Breast epithelium (tissue), 4 donors: ENCODE results near the gene MTFMT. TPM values are rescaled to one million over a fixed set of nuclear protein-coding genes. Genes with fewer than 3 reads are reported as not detected.

Source experiments
- DNase-seq, 2 donors: peaks; one replicate each; pipeline ENCODE4 v3.0.0-alpha.2; 2019; ENCODE audit warnings: low spot score in 2 of 2
- H3K27ac ChIP-seq, 2 donors: fragments of 200-600 bp; sonication (generic) in 1 of 2; one replicate each; pipeline ENCODE4 v1.5.1; 2016 to 2019; ENCODE audit warnings: mild to moderate bottlenecking in 1 of 2
- H3K27me3 ChIP-seq, 2 donors: fragments of 200-600 bp; sonication (generic) in 1 of 2; one replicate each; pipeline versions ENCODE4 v1.5.1 to v1.6.0; 2017 to 2019; ENCODE audit warnings: control low read depth in 1 of 2, mild to moderate bottlenecking in 1 of 2
- H3K36me3 ChIP-seq: fragments of 200-600 bp; one replicate; pipeline ENCODE4 v1.5.1; 2019
- H3K4me1 ChIP-seq, 2 donors: fragments of 200-600 bp; sonication (generic); one replicate each; pipeline ENCODE4 v1.5.1; 2016 to 2019; ENCODE audit warnings: control low read depth in 1 of 2
- H3K4me3 ChIP-seq, 3 donors: fragments of 200-600 bp; sonication (generic); 1 replicate in 2 of 3; 2 replicates in 1 of 3; pipeline ENCODE4 v1.5.1; 2016 to 2019; ENCODE audit warnings: mild to moderate bottlenecking in 3 of 3, moderate library complexity in 2 of 3
- H3K9me3 ChIP-seq, 2 donors: fragments of 200-600 bp; sonication (generic) in 1 of 2; one replicate each; pipeline ENCODE4 v1.5.1; 2016 to 2019; ENCODE audit warnings: control low read depth in 1 of 2
- CTCF ChIP-seq, 3 donors: fragments of 450-650 bp; IDR thresholded peaks; one replicate each; pipeline ENCODE4 v1.5.1; 2016 to 2017; ENCODE audit warnings: antibody characterized with exemption in 3 of 3, mild to moderate bottlenecking in 3 of 3, moderate library complexity in 3 of 3
- POLR2A ChIP-seq: fragments of 450-650 bp; IDR thresholded peaks from one replicate; pipeline ENCODE4 v1.6.1; 2016; ENCODE audit warnings: antibody characterized with exemption, mild to moderate bottlenecking, moderate library complexity
- POLR2AphosphoS5 ChIP-seq, 3 donors: sonication (generic); formaldehyde crosslinking; IDR thresholded peaks; one replicate each; pipeline ENCODE4 v1.6.1; 2017; ENCODE audit warnings: antibody characterized with exemption in 3 of 3
- intact Hi-C: fragments of 100-400 bp; cut with DNase I; formaldehyde crosslinking; loops from one replicate; pipeline ENCODE4 v1.15.1; 2023; ENCODE audit warnings: low total_unique reads
- total RNA-seq, 3 donors: library from RNA; depleted of rRNA; stranded (reverse); fragments of >200 nt; gene quantifications; one replicate each; pipeline ENCODE4 v1.1.0, GENCODE V29; 2016

MTFMT gene
- total RNA-seq, 3 donors from 2014 or later: 23.7 to 28.5 (median 28.4) TPM

GRCh38 chr15:65072617-65073016 is 43.2 kb upstream of the MTFMT start:
- TF ChIP-seq POLR2AphosphoS5 (IDR thresholded peaks at IDR 0.05) (no peak), CTCF (IDR thresholded peaks at IDR 0.05) (no peak), POLR2A (no peak)
- DNase-seq: no peak
- Histone ChIP-seq H3K27ac (peak overlapping the region in 1 of 2 donors; percentile 25), H3K36me3 (no peaks in the 10 kb centered on the region), H3K9me3 (no peaks in the 10 kb centered on the region), H3K4me1 (no peaks in the 10 kb centered on the region), H3K4me3 (no peak overlapping the region), H3K27me3 (peaks cover 0 to 11% of the 10 kb centered on the region in 2 donors)
- intact Hi-C loops: no loop called here

- Histone ChIP-seq H3K9me3 (no peaks in the 10 kb centered on the region), H3K36me3 (no peaks in the 10 kb centered on the region), H3K4me3 (no peak overlapping the region), H3K27me3 (peaks cover 0 to 5% of the 10 kb centered on the region in 2 donors), H3K4me1 (no peaks in the 10 kb centered on the region), H3K27ac (peak overlapping the region; percentile 36 to 96)
- TF ChIP-seq POLR2A: no peak
- TF ChIP-seq POLR2AphosphoS5 (IDR thresholded peaks at IDR 0.05): no peak
- no peak for TF ChIP-seq CTCF (IDR thresholded peaks at IDR 0.05)
- DNase-seq: no peak
- intact Hi-C loops: no loop called here
Observed at GRCh38 chr15:65072027-65072426, 42.6 kb upstream of the MTFMT start.

GRCh38 chr15:65071381-65071811 is 42.0 kb upstream of the MTFMT start:
- Histone ChIP-seq H3K4me1 (no peaks in the 10 kb centered on the region), H3K9me3 (no peaks in the 10 kb centered on the region), H3K27ac (peak overlapping the region; percentile 57 to 96), H3K36me3 (no peaks in the 10 kb centered on the region), H3K27me3 (no peaks in the 10 kb centered on the region), H3K4me3 (no peak overlapping the region)
- DNase-seq: no peak
- no peak for TF ChIP-seq POLR2A
- no peak for TF ChIP-seq CTCF (IDR thresholded peaks at IDR 0.05)
- no peak for TF ChIP-seq POLR2AphosphoS5 (IDR thresholded peaks at IDR 0.05)
- intact Hi-C loops: no loop called here

GRCh38 chr15:65069779-65070546 is 40.5 kb upstream of the MTFMT start:
- TF ChIP-seq POLR2A: no peak
- TF ChIP-seq CTCF (IDR thresholded peaks at IDR 0.05): no peak
- no peak for TF ChIP-seq POLR2AphosphoS5 (IDR thresholded peaks at IDR 0.05)
- Histone ChIP-seq H3K27me3 (no peaks in the 10 kb centered on the region), H3K4me3 (no peak overlapping the region), H3K4me1 (no peaks in the 10 kb centered on the region), H3K9me3 (no peaks in the 10 kb centered on the region), H3K36me3 (no peaks in the 10 kb centered on the region), H3K27ac (peak overlapping the region; percentile 25 to 96)
- no peak for DNase-seq
- intact Hi-C loops: no loop called here

GRCh38 chr15:65069179-65069578 is 39.7 kb upstream of the MTFMT start:
- Histone ChIP-seq H3K9me3 (no peaks in the 10 kb centered on the region), H3K4me1 (no peaks in the 10 kb centered on the region), H3K36me3 (no peaks in the 10 kb centered on the region), H3K27ac (peak overlapping the region; percentile 76 to 96), H3K4me3 (no peak overlapping the region), H3K27me3 (no peaks in the 10 kb centered on the region)
- intact Hi-C loops: no loop called here
- no peak for TF ChIP-seq CTCF (IDR thresholded peaks at IDR 0.05)
- TF ChIP-seq POLR2A: no peak
- TF ChIP-seq POLR2AphosphoS5 (IDR thresholded peaks at IDR 0.05): no peak
- no peak for DNase-seq
